GM23338 (cell line): ENCODE data around the gene ING4. TPM values are rescaled to one million over a fixed set of nuclear protein-coding genes. Genes with fewer than 3 reads are reported as not detected.

ENCODE experiments used
- ATAC-seq: fragments of 200-7000 bp; cut with Tn5 transposase; 3 replicates; pipeline ENCODE4 v1.9.1; 2020
- DNase-seq: peaks from one replicate; pipeline ENCODE4 v3.0.0-alpha.2; 2015; ENCODE audit warnings: low spot score
- H2AFZ ChIP-seq: fragments of 200-600 bp; sonication (generic); 2 replicates; pipeline ENCODE4 v1.8.0; 2016; ENCODE audit warnings: antibody characterized with exemption, mild to moderate bottlenecking, moderate library complexity
- H3F3A ChIP-seq: fragments of 200-600 bp; sonication (generic); replicated peaks from 2 replicates; pipeline ENCODE4 v1.8.0; 2017; ENCODE audit warnings: antibody characterized with exemption, mixed run types, low read depth
- H3K27ac ChIP-seq: fragments of 200-600 bp; sonication (generic); 2 replicates; pipeline ENCODE4 v1.6.1; 2016; ENCODE audit warnings: low read depth
- H3K27me3 ChIP-seq: fragments of 200-600 bp; sonication (generic); 2 replicates; pipeline ENCODE4 v1.8.0; 2016; ENCODE audit warnings: mild to moderate bottlenecking, mixed run types, moderate library complexity; ENCODE audit not compliant: insufficient read depth
- H3K36me3 ChIP-seq: fragments of 200-600 bp; sonication (generic); 2 replicates; pipeline ENCODE4 v1.8.0; 2016; ENCODE audit warnings: mild to moderate bottlenecking; ENCODE audit not compliant: insufficient read depth
- H3K4me1 ChIP-seq: fragments of 200-600 bp; sonication (generic); 2 replicates; pipeline ENCODE4 v1.8.0; 2016; ENCODE audit warnings: mild to moderate bottlenecking, moderate library complexity; ENCODE audit not compliant: insufficient read depth
- H3K4me2 ChIP-seq: fragments of 200-600 bp; sonication (generic); 2 replicates; pipeline ENCODE4 v1.7.1; 2017; ENCODE audit warnings: mixed run types
- H3K4me3 ChIP-seq: fragments of 200-600 bp; sonication (generic); 2 replicates; pipeline ENCODE4 v1.6.1; 2016; ENCODE audit warnings: mixed run types
- H3K79me2 ChIP-seq: fragments of 200-600 bp; sonication (generic); replicated peaks from 2 replicates; pipeline ENCODE4 v1.8.0; 2017; ENCODE audit warnings: mild to moderate bottlenecking; ENCODE audit not compliant: insufficient read depth
- H3K9me2 ChIP-seq: fragments of 200-600 bp; sonication (generic); 2 replicates; pipeline ENCODE4 v1.8.0; 2017; ENCODE audit not compliant: insufficient read depth
- H4K20me1 ChIP-seq: fragments of 200-600 bp; sonication (generic); replicated peaks from 2 replicates; pipeline ENCODE4 v1.8.0; 2017; ENCODE audit warnings: mild to moderate bottlenecking; ENCODE audit not compliant: insufficient read depth
- H3K27ac Mint-ChIP-seq: 2 replicates; pipeline ENCODE4 v1.8.0; 2020; ENCODE audit warnings: inconsistent platforms, mild to moderate bottlenecking, moderate library complexity, mixed read lengths
- H3K27me3 Mint-ChIP-seq: 3 replicates; pipeline ENCODE4 v1.8.0; 2022; ENCODE audit warnings: low read depth, mild to moderate bottlenecking, moderate library complexity, mixed read lengths, inconsistent platforms; ENCODE audit not compliant: insufficient read depth, poor library complexity
- H3K36me3 Mint-ChIP-seq: 3 replicates; pipeline ENCODE4 v1.8.0; 2021; ENCODE audit warnings: low read depth, mild to moderate bottlenecking, inconsistent platforms, moderate library complexity, mixed read lengths
- H3K4me1 Mint-ChIP-seq: 3 replicates; pipeline ENCODE4 v1.8.0; 2020; ENCODE audit warnings: mild to moderate bottlenecking, inconsistent platforms, mixed read lengths
- H3K4me3 Mint-ChIP-seq: 3 replicates; pipeline ENCODE4 v1.8.0; 2021; ENCODE audit warnings: moderate library complexity, mild to moderate bottlenecking, inconsistent platforms, mixed read lengths
- H3K9me3 Mint-ChIP-seq: 3 replicates; pipeline ENCODE4 v1.8.0; 2020; ENCODE audit warnings: moderate library complexity, mild to moderate bottlenecking, inconsistent platforms, mixed read lengths
- EZH2 ChIP-seq: fragments of 200-600 bp; sonication (generic); IDR thresholded peaks from one replicate; pipeline ENCODE4 v1.8.0; 2017; ENCODE audit warnings: antibody characterized with exemption, mild to moderate bottlenecking, low read depth; ENCODE audit not compliant: unreplicated experiment
- ZNF462 ChIP-seq: fragments of 250-450 bp; sonication (Bioruptor Pico); IDR thresholded peaks from 2 replicates; pipeline ENCODE4 v1.5.0; 2020; ENCODE audit warnings: mild to moderate bottlenecking, moderate library complexity
- polyA plus RNA-seq: library from polyadenylated mRNA; unstranded; fragments of >200 nt; fragmentation: Nextera tagmentation; extraction: Ambion mirVana; gene quantifications from 2 replicates; pipeline ENCODE4 v1.2.1, GENCODE V29; 2016
- total RNA-seq: library from RNA; depleted of rRNA; stranded (reverse); fragments of >200 nt; shearing (Covaris generic); gene quantifications from 2 replicates; pipeline ENCODE4 v1.2.3, GENCODE V29; 2014
- TF ChIP-seq, protein P1 (sequence below), 2 experiments: fragments of 200-600 bp in 1 of 2; sonication (generic) in 1 of 2; conservative IDR thresholded peaks; 2 replicates each; pipeline versions ENCODE4 v1.5.1 to v1.6.1; 2016 to 2017; ENCODE audit warnings: antibody characterized with exemption in 2 of 2, low read depth in 2 of 2, mild to moderate bottlenecking in 2 of 2, moderate library complexity in 1 of 2

The ING4 gene
- total and polyA plus RNA-seq, 2 experiments from 2014 or later = 22.0 to 29.6 TPM

DNA sequence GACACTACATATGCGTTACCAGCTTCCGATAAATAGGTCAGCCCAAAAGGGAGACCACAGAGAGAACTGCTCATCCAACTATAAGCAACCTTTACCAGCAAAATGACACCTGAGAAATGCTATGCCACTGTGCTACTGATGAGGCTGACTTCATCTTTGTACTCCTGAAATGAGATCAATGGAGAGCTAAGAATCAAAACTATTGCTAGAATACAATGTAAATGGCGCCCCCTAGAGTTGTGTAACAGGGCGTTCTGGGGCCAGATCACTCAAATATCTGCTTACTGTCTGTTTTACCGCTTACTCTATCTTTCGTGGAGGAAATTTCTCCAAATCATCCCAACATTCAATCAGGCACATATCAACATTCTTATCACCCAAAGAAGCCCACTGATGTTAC lies 21.7 kb upstream of the ING4 start:
- peaks cover 91% of the 10 kb centered on the region for H3K79me2 ChIP-seq
- H3K4me3 Mint-ChIP-seq = no peak overlapping the region

More for the DNA sequence above, 21.7 kb upstream of the ING4 start:
- Mint-ChIP-seq H3K9me3 (no peaks in the 10 kb centered on the region), H3K36me3 (peaks cover 13% of the 10 kb centered on the region), H3K27me3 (peaks cover 15% of the 10 kb centered on the region), H3K27ac (no peak overlapping the region), H3K4me1 (peaks cover 20% of the 10 kb centered on the region)
- TF ChIP-seq ZNF462 (no peak), EZH2 (no peak)
- TF ChIP-seq, protein P1, sequence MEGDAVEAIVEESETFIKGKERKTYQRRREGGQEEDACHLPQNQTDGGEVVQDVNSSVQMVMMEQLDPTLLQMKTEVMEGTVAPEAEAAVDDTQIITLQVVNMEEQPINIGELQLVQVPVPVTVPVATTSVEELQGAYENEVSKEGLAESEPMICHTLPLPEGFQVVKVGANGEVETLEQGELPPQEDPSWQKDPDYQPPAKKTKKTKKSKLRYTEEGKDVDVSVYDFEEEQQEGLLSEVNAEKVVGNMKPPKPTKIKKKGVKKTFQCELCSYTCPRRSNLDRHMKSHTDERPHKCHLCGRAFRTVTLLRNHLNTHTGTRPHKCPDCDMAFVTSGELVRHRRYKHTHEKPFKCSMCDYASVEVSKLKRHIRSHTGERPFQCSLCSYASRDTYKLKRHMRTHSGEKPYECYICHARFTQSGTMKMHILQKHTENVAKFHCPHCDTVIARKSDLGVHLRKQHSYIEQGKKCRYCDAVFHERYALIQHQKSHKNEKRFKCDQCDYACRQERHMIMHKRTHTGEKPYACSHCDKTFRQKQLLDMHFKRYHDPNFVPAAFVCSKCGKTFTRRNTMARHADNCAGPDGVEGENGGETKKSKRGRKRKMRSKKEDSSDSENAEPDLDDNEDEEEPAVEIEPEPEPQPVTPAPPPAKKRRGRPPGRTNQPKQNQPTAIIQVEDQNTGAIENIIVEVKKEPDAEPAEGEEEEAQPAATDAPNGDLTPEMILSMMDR (conservative IDR thresholded peaks at IDR 0.05; ENCODE audit: low read depth in 2 of 2) = peak; percentile 70 to 85
- DNase-seq = peak; percentile 89
- peaks cover 14% of the 10 kb centered on the region for H3K4me1 ChIP-seq
- H2AFZ ChIP-seq = no peak overlapping the region
- no peaks in the 10 kb centered on the region for H3K9me2 ChIP-seq
- H3F3A ChIP-seq = peaks cover 9% of the 10 kb centered on the region
- H3K36me3 ChIP-seq = peaks cover under 1% of the 10 kb centered on the region
- H3K27ac ChIP-seq = no peak overlapping the region
- H3K4me3 ChIP-seq = no peak overlapping the region
- no peak for ATAC-seq
- H4K20me1 ChIP-seq = peaks cover 39% of the 10 kb centered on the region
- no peak overlapping the region for H3K4me2 ChIP-seq
- no peaks in the 10 kb centered on the region for H3K27me3 ChIP-seq
